Stimulated activated CD4-positive, alpha-beta T cell treated with anti-CD3 and anti-CD28 coated beads, TNF-alpha, amount 100 ng/mL, for 48 hours (primary cell): Measurements from ENCODE around the gene ZNF578.
"Not testable (repeated sequence)": the region's sequence is repeated elsewhere in the genome, so short reads cannot be mapped to it uniquely, and the experiment has no call there.

Experiments used
- DNase-seq, 3 donors: peaks; one replicate each; pipeline ENCODE4 v3.0.0-alpha.2; 2020; ENCODE audit warnings: low read depth in 3 of 3

Gene ZNF578

GRCh38 chr19:52516191-52516590 is 62.8 kb downstream of the ZNF578 start:
- no peak for DNase-seq

GRCh38 chr19:52518646-52519045 is 65.3 kb downstream of the ZNF578 start:
- DNase-seq, result no peak

- not testable (repeated sequence) for DNase-seq
These were observed 65.8 kb downstream of the ZNF578 start for GRCh38 chr19:52519175-52519574.

GRCh38 chr19:52520013-52520412 is 66.7 kb downstream of the ZNF578 start:
- DNase-seq, result no peak

DNA sequence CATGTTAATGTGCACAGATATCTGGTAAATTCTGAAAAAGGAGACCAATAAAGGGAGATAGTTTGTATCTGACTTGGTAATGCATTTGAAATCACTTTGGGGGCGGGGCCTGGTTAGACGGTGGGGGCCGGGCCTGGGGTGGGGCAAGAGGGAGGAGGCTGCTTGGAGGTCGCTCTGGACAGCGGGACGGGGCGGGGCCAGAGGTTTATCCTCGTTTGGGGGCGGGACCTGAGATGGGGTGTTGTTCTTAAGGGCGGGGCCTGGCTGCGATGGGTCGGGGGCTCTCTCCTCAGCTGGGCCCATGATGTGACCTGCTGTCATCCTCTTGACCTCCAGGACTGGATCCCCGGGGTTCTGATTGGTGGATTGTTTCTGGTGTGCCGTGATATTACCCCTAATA is 69.2 kb downstream of the ZNF578 start:
- no peak for DNase-seq

DNA sequence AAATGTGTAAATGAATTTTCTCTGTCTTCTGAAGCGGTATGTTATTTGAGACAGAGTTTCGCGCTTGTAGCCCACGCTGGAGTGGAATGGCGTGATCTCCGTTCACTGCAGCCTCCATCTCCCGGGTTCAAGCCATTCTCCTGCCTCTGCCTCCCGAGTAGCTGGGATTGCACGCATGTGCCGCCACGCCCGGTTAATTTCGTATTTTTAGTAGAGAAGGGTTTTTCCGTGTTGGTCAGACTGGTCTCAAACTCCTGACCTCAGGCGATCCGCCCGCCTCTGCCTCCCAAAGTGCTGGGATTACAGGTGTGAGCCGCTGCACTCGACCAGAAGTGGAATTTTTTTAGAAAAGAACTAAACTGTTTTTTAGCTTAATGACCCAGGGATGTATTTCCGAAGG is 70.7 kb downstream of the ZNF578 start:
- DNase-seq, result no peak

DNA sequence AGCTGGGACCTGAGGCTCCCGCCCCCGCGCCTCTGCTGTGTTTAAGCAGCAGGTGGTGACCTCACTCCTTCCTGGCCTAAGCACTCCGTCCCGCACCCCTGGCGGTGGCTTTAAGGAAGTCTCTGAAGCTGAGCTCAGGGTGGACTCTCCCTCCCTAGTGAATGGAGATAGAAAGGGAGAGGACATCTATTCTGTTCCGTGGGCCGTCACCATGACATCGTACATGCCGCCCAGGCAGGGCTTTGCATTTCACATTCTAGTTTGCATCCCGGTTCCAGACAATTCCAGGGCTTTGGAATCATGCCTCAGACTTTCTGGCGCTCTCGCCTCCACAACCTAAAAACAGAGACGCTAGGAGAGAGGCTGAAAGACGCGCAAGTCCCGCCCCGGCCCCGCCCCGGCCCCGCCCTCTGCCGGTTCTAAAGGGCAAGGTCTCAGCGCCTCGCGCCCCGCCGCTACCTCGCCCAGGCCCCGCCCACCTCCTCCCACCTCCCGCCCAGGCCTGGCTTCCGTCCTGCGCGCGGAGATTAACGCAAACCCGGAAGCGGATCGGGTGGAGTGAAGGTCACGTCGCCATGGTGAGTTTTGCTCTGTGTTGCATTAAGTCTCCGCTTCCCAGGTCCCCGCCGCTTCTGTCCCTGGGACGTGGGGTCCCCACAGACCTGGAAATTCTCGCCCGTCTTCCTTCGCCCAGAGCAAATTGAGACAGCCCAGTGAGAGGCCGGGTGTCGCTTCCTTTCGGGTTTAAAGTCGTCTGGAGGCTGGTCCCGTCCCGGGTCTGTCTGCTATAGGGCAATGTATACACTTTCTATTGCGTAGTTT is 74.0 kb downstream of the ZNF578 start, which contains the start of gene ZNF808:
ZNF808 (plus strand) TSS at position 535 of the 822 bp plus-strand sequence. CDS start 15,617 bp downstream, outside the sequence.
- DNase-seq, result peak; percentile 94 to 97 (median 94)

DNA sequence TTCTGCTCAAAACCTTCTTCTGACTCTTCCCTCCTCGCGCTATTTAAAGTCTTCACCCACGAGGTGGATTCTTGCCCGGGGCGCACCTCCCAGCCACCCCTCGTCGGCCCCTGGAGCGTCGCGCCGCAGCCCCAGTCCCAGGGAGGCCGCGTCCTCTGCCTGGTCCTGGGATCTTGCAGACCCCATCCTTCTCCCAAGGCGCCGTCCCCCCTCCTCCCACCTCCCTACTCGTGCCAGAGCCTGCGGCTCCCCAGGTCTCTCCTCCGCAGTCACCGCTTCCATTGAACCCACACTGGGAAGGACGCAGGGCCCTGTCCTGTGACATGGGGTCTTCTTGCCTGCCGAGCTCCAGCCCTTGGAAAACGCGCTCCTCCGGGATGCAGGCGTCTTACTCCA is 74.6 kb downstream of the ZNF578 start:
- DNase-seq, result no peak

GRCh38 chr19:52532480-52532879 is 79.1 kb downstream of the ZNF578 start:
- no peak for DNase-seq

DNA sequence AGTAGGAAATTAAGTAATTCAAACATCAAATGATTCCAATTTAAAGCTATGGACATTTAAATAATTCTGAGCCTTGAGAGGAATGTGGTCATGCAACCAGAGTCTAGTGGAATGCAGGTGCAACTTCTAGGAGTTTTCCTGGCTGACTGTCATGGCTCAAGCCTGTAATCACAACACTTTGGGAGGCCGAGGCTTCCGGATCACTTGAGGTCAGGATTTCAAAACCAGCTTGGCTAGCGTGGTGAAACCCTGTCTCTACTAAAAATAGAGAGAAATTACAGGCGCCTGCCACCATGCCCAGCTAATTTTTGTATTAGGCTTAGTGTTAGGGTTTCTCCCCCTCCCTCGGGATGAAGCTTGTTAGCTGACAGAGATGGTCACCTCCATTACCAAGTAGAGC is 80.5 kb downstream of the ZNF578 start:
- no peak for DNase-seq

DNA sequence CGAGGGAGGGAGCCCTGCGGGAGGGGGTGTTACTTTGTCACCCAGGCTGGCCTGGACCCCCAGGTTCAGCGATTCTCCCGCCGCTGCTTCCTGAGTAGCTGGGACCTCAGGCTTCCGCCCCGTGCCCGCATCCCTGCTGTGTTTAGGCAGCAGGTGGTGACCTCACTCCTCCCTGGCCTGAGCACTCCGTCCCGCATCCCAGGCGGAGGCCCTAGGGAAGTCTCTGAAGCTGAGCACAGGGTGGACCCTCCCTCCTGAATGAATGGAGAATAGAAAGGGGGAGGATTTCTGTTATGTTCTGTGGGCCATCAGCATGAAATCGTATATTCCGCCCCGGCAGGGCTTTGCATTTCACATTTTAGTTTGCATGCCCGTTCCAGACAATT is 82.0 kb downstream of the ZNF578 start:
- DNase-seq, result not testable (repeated sequence)

DNA sequence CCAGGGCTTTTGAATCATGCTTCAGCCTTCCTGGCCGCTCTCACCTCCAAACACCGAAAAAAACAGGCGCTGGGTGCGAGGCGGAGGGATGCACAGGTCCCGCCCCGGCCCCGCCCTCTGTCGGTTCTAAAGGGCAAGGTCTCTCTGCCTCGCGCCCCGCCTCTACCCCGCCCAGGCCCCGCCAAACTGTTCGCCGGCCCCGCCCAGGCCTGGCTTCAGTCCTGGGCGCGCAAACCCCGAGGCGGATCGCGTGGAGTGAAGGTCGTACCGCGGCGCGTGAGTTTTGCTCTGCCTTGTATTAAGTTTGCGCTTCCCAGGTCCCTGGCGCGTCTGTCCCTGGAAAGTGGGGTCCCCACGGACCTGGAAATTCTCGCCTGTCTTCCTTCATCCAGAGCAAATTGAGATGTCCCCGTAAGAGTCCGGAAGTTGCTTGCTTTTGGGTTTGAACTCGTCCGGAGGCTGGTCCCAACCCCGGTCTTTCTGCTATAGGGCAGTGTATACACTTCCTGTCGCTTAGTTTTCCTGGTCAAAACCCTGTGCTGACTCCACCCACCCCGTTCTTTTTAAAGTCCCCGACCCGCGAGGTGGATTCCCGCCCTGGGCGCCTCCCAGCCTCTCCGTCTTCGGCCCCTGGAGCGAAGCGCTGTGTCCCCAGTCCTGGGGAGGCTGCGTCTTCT is 82.6 kb downstream of the ZNF578 start:
- DNase-seq, result peak; percentile 79 to 93 (median 84)

- no peak for DNase-seq
These were observed 83.1 kb downstream of the ZNF578 start for GRCh38 chr19:52536448-52536800.

DNA sequence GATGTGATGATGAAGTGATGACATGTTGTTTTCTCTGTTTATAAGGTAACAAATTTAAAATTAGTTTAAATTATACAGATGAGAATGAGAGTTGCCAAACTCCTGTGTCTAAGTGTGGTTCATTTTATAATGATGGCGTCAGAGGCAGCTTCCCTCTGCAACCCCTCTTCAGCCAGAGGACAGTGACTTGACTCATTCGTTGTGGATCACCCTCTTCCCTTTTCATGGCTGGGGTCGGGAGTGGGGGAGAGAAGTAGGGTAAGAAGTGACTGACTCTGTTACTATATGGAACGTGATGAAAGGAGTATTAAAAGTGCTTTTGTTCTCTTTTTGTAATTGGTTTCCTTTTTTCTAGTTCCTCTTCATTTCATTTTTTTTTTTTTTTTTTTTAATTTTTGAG is 85.5 kb downstream of the ZNF578 start:
- not testable (repeated sequence) for DNase-seq

- not testable (repeated sequence) for DNase-seq
These were observed 87.8 kb downstream of the ZNF578 start for GRCh38 chr19:52541176-52541575.

- no peak for DNase-seq
These were observed 88.3 kb downstream of the ZNF578 start for GRCh38 chr19:52541608-52542007.

DNA sequence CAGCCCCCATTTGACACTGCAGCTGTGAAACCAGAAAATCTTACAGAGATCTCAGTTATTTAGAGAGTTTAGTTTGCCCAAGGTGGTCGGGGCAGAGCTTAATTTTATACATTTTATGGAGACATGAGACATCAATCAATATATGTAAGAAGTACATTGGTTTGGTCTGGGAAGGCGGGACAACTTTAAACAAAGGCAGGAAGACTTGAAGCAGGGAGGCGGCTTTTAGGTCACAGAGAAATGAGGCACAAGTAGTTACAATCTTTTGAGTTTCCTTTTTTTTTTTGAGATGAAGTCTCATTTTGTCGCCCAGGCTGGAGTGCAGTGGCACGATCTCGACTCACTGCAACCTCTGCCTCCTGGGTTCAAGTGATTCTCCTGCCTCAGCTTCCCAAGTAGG is 89.2 kb downstream of the ZNF578 start:
- DNase-seq, result not testable (repeated sequence)

- DNase-seq, result peak in 1 of 3 donors; percentile 13
These were observed 89.8 kb downstream of the ZNF578 start for GRCh38 chr19:52542984-52543664.

DNA sequence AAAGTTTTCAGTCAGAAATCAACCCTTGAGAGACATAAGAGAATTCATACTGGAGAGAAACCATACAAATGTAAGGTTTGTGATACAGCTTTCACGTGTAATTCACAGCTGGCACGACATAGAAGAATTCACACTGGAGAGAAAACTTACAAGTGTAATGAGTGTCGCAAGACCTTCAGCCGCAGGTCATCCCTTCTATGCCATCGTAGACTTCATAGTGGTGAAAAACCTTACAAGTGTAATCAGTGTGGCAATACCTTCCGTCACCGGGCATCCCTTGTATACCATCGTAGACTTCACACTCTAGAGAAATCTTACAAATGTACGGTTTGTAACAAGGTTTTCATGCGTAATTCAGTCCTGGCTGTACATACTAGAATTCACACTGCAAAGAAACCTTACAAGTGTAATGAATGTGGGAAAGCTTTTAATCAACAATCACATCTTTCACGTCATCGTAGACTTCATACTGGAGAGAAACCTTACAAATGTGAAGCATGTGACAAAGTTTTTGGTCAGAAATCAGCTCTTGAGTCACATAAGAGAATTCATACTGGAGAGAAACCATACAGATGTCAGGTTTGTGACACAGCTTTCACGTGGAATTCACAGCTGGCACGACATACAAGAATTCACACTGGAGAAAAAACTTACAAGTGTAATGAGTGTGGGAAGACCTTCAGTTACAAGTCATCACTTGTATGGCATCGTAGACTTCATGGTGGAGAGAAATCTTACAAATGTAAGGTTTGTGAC is 101.0 kb downstream of the ZNF578 start:
- no peak for DNase-seq

DNA sequence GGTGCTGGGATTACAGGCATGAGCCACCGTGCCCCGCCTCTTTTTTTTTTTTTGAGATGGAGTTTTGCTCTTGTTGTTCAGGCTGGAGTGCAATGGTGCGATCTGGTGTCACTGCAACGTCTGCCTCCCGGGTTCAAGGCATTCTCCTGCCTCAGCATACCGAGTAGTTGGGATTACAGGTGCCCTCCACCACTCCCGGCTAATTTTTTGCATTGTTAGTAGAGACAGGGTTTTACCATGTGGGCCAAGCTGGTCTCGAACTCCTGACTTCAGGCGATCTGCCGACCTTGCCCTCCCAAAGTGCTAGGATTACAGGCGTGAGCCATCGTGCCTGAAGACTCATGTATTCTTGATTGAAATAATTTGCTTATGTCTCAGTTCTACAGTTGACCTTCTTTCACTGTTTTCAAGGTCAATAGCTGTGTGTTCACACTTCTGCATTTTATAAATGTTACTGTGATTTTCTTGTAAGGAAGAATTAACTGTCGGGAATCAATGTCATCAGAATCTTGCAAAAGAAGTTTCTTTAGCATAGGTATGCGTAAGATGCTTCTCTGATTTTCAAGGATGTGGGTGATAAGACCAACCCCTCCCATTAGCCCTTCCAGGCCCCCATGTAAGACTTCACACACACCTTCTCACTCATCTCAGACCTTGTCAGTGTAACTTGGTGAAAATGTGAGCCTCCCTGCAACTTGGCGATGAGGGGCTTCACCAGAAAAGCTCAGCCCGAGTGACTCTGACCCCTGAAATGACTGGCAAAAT is 104.1 kb downstream of the ZNF578 start:
- no peak for DNase-seq
